Osteocyte (in vitro differentiated cells): ENCODE measurements around the gene CNKSR2. TPM values are rescaled to one million over a fixed set of nuclear protein-coding genes. Genes with fewer than 3 reads are reported as not detected.

Source experiments
- DNase-seq: peaks from one replicate; pipeline ENCODE4 v3.0.0; 2021; ENCODE audit warnings: mixed read lengths; ENCODE audit not compliant: unreplicated experiment; ENCODE audit errors: extremely low spot score
- H3K27ac Mint-ChIP-seq: one replicate; pipeline ENCODE4 v1.8.0; 2021; ENCODE audit warnings: mild to moderate bottlenecking, mixed read lengths; ENCODE audit not compliant: unreplicated experiment
- H3K27me3 Mint-ChIP-seq: one replicate; pipeline ENCODE4 v1.8.0; 2021; ENCODE audit warnings: mixed read lengths; ENCODE audit not compliant: unreplicated experiment
- H3K36me3 Mint-ChIP-seq: one replicate; pipeline ENCODE4 v1.8.0; 2021; ENCODE audit warnings: mixed read lengths; ENCODE audit not compliant: unreplicated experiment
- H3K4me1 Mint-ChIP-seq: one replicate; pipeline ENCODE4 v1.8.0; 2021; ENCODE audit warnings: mixed read lengths; ENCODE audit not compliant: unreplicated experiment
- H3K4me3 Mint-ChIP-seq: one replicate; pipeline ENCODE4 v1.8.0; 2021; ENCODE audit warnings: mild to moderate bottlenecking, moderate library complexity, mixed read lengths; ENCODE audit not compliant: unreplicated experiment
- H3K9me3 Mint-ChIP-seq: one replicate; pipeline ENCODE4 v1.8.0; 2021; ENCODE audit warnings: mixed read lengths; ENCODE audit not compliant: unreplicated experiment
- CTCF ChIP-seq: fragments of 200-600 bp; sonication (generic); IDR thresholded peaks from 2 replicates; pipeline ENCODE4 v1.5.0; 2021; ENCODE audit warnings: antibody characterized with exemption, mild to moderate bottlenecking, moderate library complexity
- total RNA-seq: library from RNA; stranded (reverse); gene quantifications from 2 replicates; pipeline ENCODE4 v1.2.1, GENCODE V29; 2021

Gene CNKSR2
- total RNA-seq, 1 donor from 2014 or later, result 1.1 TPM

- Mint-ChIP-seq H3K27me3 (peaks cover 21% of the 10 kb centered on the region), H3K4me3 (no peak overlapping the region), H3K4me1 (no peaks in the 10 kb centered on the region), H3K9me3 (no peaks in the 10 kb centered on the region), H3K36me3 (no peaks in the 10 kb centered on the region), H3K27ac (no peak overlapping the region)
- DNase-seq, result no peak
- peak; percentile 41 for TF ChIP-seq CTCF
Measured at GRCh38 chrX:21382715-21383114, 8.5 kb downstream of the CNKSR2 start.

- Mint-ChIP-seq H3K4me3 (no peak overlapping the region), H3K27ac (no peak overlapping the region), H3K4me1 (no peaks in the 10 kb centered on the region), H3K27me3 (peaks cover 19% of the 10 kb centered on the region), H3K9me3 (no peaks in the 10 kb centered on the region), H3K36me3 (no peaks in the 10 kb centered on the region)
- TF ChIP-seq CTCF, result no peak
- no peak for DNase-seq
Measured at GRCh38 chrX:21383546-21383945, 9.3 kb downstream of the CNKSR2 start.

GRCh38 chrX:21384178-21384577 is 10.0 kb downstream of the CNKSR2 start:
- no peak for TF ChIP-seq CTCF
- Mint-ChIP-seq H3K9me3 (no peaks in the 10 kb centered on the region), H3K27me3 (peaks cover 13% of the 10 kb centered on the region), H3K27ac (no peak overlapping the region), H3K4me1 (no peaks in the 10 kb centered on the region), H3K36me3 (no peaks in the 10 kb centered on the region), H3K4me3 (no peak overlapping the region)
- DNase-seq, result no peak

GRCh38 chrX:21394792-21395191 is 20.6 kb downstream of the CNKSR2 start:
- Mint-ChIP-seq H3K4me1 (no peaks in the 10 kb centered on the region), H3K9me3 (no peaks in the 10 kb centered on the region), H3K27ac (no peak overlapping the region), H3K4me3 (no peak overlapping the region), H3K27me3 (peaks cover 5% of the 10 kb centered on the region), H3K36me3 (no peaks in the 10 kb centered on the region)
- no peak for DNase-seq
- no peak for TF ChIP-seq CTCF

- Mint-ChIP-seq H3K36me3 (no peaks in the 10 kb centered on the region), H3K27ac (no peak overlapping the region), H3K27me3 (peaks cover 8% of the 10 kb centered on the region), H3K4me3 (no peak overlapping the region), H3K9me3 (no peaks in the 10 kb centered on the region), H3K4me1 (no peaks in the 10 kb centered on the region)
- no peak for DNase-seq
- TF ChIP-seq CTCF, result no peak
Measured at GRCh38 chrX:21398426-21398825, 24.2 kb downstream of the CNKSR2 start.
